ENCODE measurements around the gene USE1. TPM values are rescaled to one million over a fixed set of nuclear protein-coding genes. Genes with fewer than 3 reads are reported as not detected.
"Not testable (repeated sequence)": the region's sequence is repeated elsewhere in the genome, so short reads cannot be mapped to it uniquely, and the experiment has no call there.

Gene USE1
- total RNA-seq, 2 experiments from 2014 or later: 22.6 to 24.5 TPM

- POLR2A ChIA-PET: interaction anchor here (0.6 to 0.7 kb wide), 3 partner anchors 42 to 522 kb away, joined by 3 to 6 read pairs (median 3); partner anchors contain the start of gene OCEL1
- Mint-ChIP-seq H3K4me3 (peak overlapping the region; percentile 59), H3K9me3 (ENCODE audit: low read depth) (no peaks in the 10 kb centered on the region), H3K4me1 (peaks cover 22% of the 10 kb centered on the region), H3K27ac (peak overlapping the region; percentile 89), H3K27me3 (no peaks in the 10 kb centered on the region), H3K36me3 (ENCODE audit: low read depth) (peaks cover 26% of the 10 kb centered on the region)
- CTCF ChIA-PET: interaction anchor here (0.6 to 1.5 kb wide), 8 partner anchors 10 to 1497 kb away, joined by 3 to 5 read pairs (median 4); no protein-coding TSS in a partner anchor
- intact Hi-C loops (cut with DNase I, micrococcal nuclease): loop anchor here (1.0 to 5.0 kb wide), 2 partner anchors 31 to 117 kb away; partner anchors contain the start of gene USE1 (in 1 of the 2)
- ATAC-seq (peak; percentile 82), DNase-seq (peak; percentile 60)
Observed at GRCh38 chr19:17184371-17184841, 30.8 kb upstream of the USE1 start.

- POLR2A ChIA-PET: no interaction called here
- DNase-seq (no peak), ATAC-seq (no peak)
- intact Hi-C loops (cut with DNase I, micrococcal nuclease): no loop called here
- CTCF ChIA-PET: no interaction called here
- peaks cover 22% of the 10 kb centered on the region for H3K4me1 Mint-ChIP-seq
- no peaks in the 10 kb centered on the region for H3K27me3 Mint-ChIP-seq
- peaks cover 27% of the 10 kb centered on the region for H3K36me3 Mint-ChIP-seq (ENCODE audit: low read depth)
- H3K27ac Mint-ChIP-seq: no peak overlapping the region
- no peaks in the 10 kb centered on the region for H3K9me3 Mint-ChIP-seq (ENCODE audit: low read depth)
- H3K4me3 Mint-ChIP-seq: no peak overlapping the region
Observed at GRCh38 chr19:17185590-17185989, 29.6 kb upstream of the USE1 start.

GRCh38 chr19:17191736-17192135 is 23.4 kb upstream of the USE1 start:
- POLR2A ChIA-PET, CTCF ChIA-PET: not testable (repeated sequence)
- H3K36me3 Mint-ChIP-seq (ENCODE audit: low read depth): peaks cover 37% of the 10 kb centered on the region

GRCh38 chr19:17192751-17193150 is 22.4 kb upstream of the USE1 start:
- ATAC-seq (no peak), DNase-seq (no peak)
- ChIA-PET POLR2A (no interaction called here), CTCF (no interaction called here)
- Mint-ChIP-seq H3K36me3 (ENCODE audit: low read depth) (peaks cover 33% of the 10 kb centered on the region), H3K9me3 (ENCODE audit: low read depth) (no peaks in the 10 kb centered on the region), H3K4me3 (no peak overlapping the region), H3K4me1 (no peaks in the 10 kb centered on the region), H3K27me3 (no peaks in the 10 kb centered on the region), H3K27ac (no peak overlapping the region)
- intact Hi-C loops (cut with DNase I, micrococcal nuclease): no loop called here

More at GRCh38 chr19:17191736-17192135, 23.4 kb upstream of the USE1 start:
- H3K9me3 Mint-ChIP-seq (ENCODE audit: low read depth); H3K27ac Mint-ChIP-seq; ATAC-seq; intact Hi-C loops (cut with DNase I, micrococcal nuclease); DNase-seq; H3K4me3 Mint-ChIP-seq; H3K4me1 Mint-ChIP-seq; H3K27me3 Mint-ChIP-seq: not testable (repeated sequence)

GRCh38 chr19:17194608-17195007 is 20.5 kb upstream of the USE1 start:
- DNase-seq (no peak), ATAC-seq (no peak)
- H3K4me1 Mint-ChIP-seq: no peaks in the 10 kb centered on the region
- ChIA-PET CTCF (no interaction called here), POLR2A (no interaction called here)
- H3K9me3 Mint-ChIP-seq (ENCODE audit: low read depth): no peaks in the 10 kb centered on the region
- H3K36me3 Mint-ChIP-seq (ENCODE audit: low read depth): peaks cover 35% of the 10 kb centered on the region
- H3K27me3 Mint-ChIP-seq: no peaks in the 10 kb centered on the region
- H3K4me3 Mint-ChIP-seq: no peak overlapping the region
- intact Hi-C loops (cut with DNase I, micrococcal nuclease): no loop called here
- H3K27ac Mint-ChIP-seq: no peak overlapping the region

GRCh38 chr19:17195106-17195505 is 20.1 kb upstream of the USE1 start:
- CTCF ChIA-PET: interaction anchor here (0.6 kb wide), 1 partner anchor 65 kb away, joined by 3 read pairs; no protein-coding TSS in a partner anchor
- H3K4me3 Mint-ChIP-seq: no peak overlapping the region
- H3K27ac Mint-ChIP-seq: no peak overlapping the region

GRCh38 chr19:17196610-17197009 is 18.5 kb upstream of the USE1 start:
- Mint-ChIP-seq H3K27ac (no peak overlapping the region), H3K27me3 (no peaks in the 10 kb centered on the region)
- CTCF ChIA-PET: no interaction called here

More at GRCh38 chr19:17195106-17195505, 20.1 kb upstream of the USE1 start:
- no peaks in the 10 kb centered on the region for H3K4me1 Mint-ChIP-seq
- peaks cover 34% of the 10 kb centered on the region for H3K36me3 Mint-ChIP-seq (ENCODE audit: low read depth)
- DNase-seq: no peak
- intact Hi-C loops (cut with DNase I, micrococcal nuclease): no loop called here
- no peak for ATAC-seq
- POLR2A ChIA-PET: no interaction called here
- no peaks in the 10 kb centered on the region for H3K9me3 Mint-ChIP-seq (ENCODE audit: low read depth)
- H3K27me3 Mint-ChIP-seq: no peaks in the 10 kb centered on the region

GRCh38 chr19:17197666-17198065 is 17.5 kb upstream of the USE1 start:
- no peak for DNase-seq

More at GRCh38 chr19:17196610-17197009, 18.5 kb upstream of the USE1 start:
- DNase-seq: no peak
- Mint-ChIP-seq H3K4me3 (no peak overlapping the region), H3K4me1 (no peaks in the 10 kb centered on the region), H3K9me3 (ENCODE audit: low read depth) (no peaks in the 10 kb centered on the region), H3K36me3 (ENCODE audit: low read depth) (peaks cover 32% of the 10 kb centered on the region)
- ATAC-seq: no peak
- POLR2A ChIA-PET: no interaction called here
- intact Hi-C loops (cut with DNase I, micrococcal nuclease): no loop called here

GRCh38 chr19:17200408-17201079 is 14.6 kb upstream of the USE1 start:
- no peaks in the 10 kb centered on the region for H3K27me3 Mint-ChIP-seq
- peaks cover 50% of the 10 kb centered on the region for H3K36me3 Mint-ChIP-seq (ENCODE audit: low read depth)
- no peak overlapping the region for H3K27ac Mint-ChIP-seq
- ATAC-seq (no peak), DNase-seq (no peak)
- intact Hi-C loops (cut with DNase I, micrococcal nuclease): no loop called here
- H3K4me3 Mint-ChIP-seq: no peak overlapping the region
- CTCF ChIA-PET: interaction anchor here (0.6 to 1.7 kb wide), 3 partner anchors 110 to 176 kb away, joined by 3 to 5 read pairs (median 3); no protein-coding TSS in a partner anchor
- H3K9me3 Mint-ChIP-seq (ENCODE audit: low read depth): no peaks in the 10 kb centered on the region
- no peaks in the 10 kb centered on the region for H3K4me1 Mint-ChIP-seq
- POLR2A ChIA-PET: no interaction called here

More at GRCh38 chr19:17197666-17198065, 17.5 kb upstream of the USE1 start:
- ATAC-seq: no peak
- no peak overlapping the region for H3K27ac Mint-ChIP-seq
- H3K36me3 Mint-ChIP-seq (ENCODE audit: low read depth): peaks cover 41% of the 10 kb centered on the region
- CTCF ChIA-PET: no interaction called here
- POLR2A ChIA-PET: no interaction called here
- no peak overlapping the region for H3K4me3 Mint-ChIP-seq
- intact Hi-C loops (cut with DNase I, micrococcal nuclease): no loop called here
- H3K27me3 Mint-ChIP-seq: no peaks in the 10 kb centered on the region
- H3K9me3 Mint-ChIP-seq (ENCODE audit: low read depth): no peaks in the 10 kb centered on the region
- no peaks in the 10 kb centered on the region for H3K4me1 Mint-ChIP-seq

- no peak overlapping the region for H3K27ac Mint-ChIP-seq
- H3K9me3 Mint-ChIP-seq (ENCODE audit: low read depth): no peaks in the 10 kb centered on the region
- H3K4me1 Mint-ChIP-seq: no peaks in the 10 kb centered on the region
- H3K4me3 Mint-ChIP-seq: no peak overlapping the region
- POLR2A ChIA-PET: no interaction called here
- ATAC-seq (peak; percentile 64), DNase-seq (peak; percentile 55)
- CTCF ChIA-PET: no interaction called here
- peaks cover 49% of the 10 kb centered on the region for H3K36me3 Mint-ChIP-seq (ENCODE audit: low read depth)
- no peaks in the 10 kb centered on the region for H3K27me3 Mint-ChIP-seq
- intact Hi-C loops (cut with DNase I, micrococcal nuclease): no loop called here
Observed at GRCh38 chr19:17202249-17202648, 12.9 kb upstream of the USE1 start.

- CTCF ChIA-PET: no interaction called here
- Mint-ChIP-seq H3K4me1 (no peaks in the 10 kb centered on the region), H3K9me3 (ENCODE audit: low read depth) (no peaks in the 10 kb centered on the region), H3K27me3 (no peaks in the 10 kb centered on the region), H3K4me3 (no peak overlapping the region), H3K27ac (no peak overlapping the region), H3K36me3 (ENCODE audit: low read depth) (peaks cover 48% of the 10 kb centered on the region)
- ATAC-seq: no peak
- DNase-seq: no peak
- intact Hi-C loops (cut with DNase I, micrococcal nuclease): no loop called here
- POLR2A ChIA-PET: no interaction called here
Observed at GRCh38 chr19:17202713-17203112, 12.4 kb upstream of the USE1 start.

Measured in activated CD4-positive, alpha-beta T cell treated with anti-CD3 and anti-CD28 coated beads for 36 hours (primary cell).